ENCODE results near the gene FMNL2. TPM values are rescaled to one million over a fixed set of nuclear protein-coding genes. Genes with fewer than 3 reads are reported as not detected.

The FMNL2 gene
- total RNA-seq, 1 donor from 2014 or later: 166 TPM

DNA sequence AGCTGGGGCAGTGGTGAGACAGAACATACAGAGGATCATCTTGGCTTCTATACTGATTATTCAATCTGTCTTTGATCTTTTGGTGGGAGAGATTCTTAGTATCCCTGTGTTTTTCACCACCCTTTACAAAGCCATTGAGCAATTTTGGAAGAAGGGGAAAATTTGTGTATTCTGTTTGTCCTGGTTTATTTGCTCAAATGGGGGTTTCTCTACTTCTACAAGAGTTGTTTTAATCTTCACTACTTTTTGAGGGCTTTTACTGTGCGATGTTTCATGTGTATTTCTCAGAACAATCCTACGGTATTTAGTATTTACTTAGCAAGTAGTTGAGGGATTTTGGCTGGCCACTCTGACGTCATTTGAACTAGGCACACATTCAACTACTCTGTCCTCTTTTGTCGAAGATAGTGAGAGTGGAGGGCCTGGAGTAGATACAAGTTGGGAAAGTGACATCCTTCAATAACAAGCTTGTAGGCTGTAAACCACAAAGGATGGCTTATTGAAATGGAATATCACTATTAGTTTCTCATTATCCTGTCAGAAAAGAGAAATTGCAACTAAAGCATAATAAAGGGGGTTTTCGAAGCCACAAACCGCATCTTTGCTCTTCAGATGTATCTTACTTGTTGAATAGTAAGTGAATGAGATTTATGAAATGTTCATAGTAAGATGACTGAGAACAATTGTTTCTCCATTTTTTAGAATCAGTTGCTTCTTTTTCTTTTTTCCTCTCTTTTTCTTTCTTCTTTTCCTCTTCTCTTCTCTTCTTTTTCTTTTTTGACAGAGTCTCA, 24.8 kb downstream of the FMNL2 start:
- Mint-ChIP-seq H3K4me1 (ENCODE audit: low read depth, unreplicated experiment) (peaks cover 17% of the 10 kb centered on the region), H3K36me3 (ENCODE audit: unreplicated experiment) (no peaks in the 10 kb centered on the region), H3K9me3 (ENCODE audit: unreplicated experiment) (no peaks in the 10 kb centered on the region), H3K27ac (ENCODE audit: unreplicated experiment) (no peak overlapping the region), H3K4me3 (ENCODE audit: unreplicated experiment) (no peak overlapping the region), H3K27me3 (ENCODE audit: unreplicated experiment) (no peaks in the 10 kb centered on the region)
- TF ChIP-seq, protein P1, sequence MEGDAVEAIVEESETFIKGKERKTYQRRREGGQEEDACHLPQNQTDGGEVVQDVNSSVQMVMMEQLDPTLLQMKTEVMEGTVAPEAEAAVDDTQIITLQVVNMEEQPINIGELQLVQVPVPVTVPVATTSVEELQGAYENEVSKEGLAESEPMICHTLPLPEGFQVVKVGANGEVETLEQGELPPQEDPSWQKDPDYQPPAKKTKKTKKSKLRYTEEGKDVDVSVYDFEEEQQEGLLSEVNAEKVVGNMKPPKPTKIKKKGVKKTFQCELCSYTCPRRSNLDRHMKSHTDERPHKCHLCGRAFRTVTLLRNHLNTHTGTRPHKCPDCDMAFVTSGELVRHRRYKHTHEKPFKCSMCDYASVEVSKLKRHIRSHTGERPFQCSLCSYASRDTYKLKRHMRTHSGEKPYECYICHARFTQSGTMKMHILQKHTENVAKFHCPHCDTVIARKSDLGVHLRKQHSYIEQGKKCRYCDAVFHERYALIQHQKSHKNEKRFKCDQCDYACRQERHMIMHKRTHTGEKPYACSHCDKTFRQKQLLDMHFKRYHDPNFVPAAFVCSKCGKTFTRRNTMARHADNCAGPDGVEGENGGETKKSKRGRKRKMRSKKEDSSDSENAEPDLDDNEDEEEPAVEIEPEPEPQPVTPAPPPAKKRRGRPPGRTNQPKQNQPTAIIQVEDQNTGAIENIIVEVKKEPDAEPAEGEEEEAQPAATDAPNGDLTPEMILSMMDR (IDR thresholded peaks at IDR 0.05; ENCODE audit: partially characterized antibody, unreplicated experiment): no peak
- DNase-seq: no peak

DNA sequence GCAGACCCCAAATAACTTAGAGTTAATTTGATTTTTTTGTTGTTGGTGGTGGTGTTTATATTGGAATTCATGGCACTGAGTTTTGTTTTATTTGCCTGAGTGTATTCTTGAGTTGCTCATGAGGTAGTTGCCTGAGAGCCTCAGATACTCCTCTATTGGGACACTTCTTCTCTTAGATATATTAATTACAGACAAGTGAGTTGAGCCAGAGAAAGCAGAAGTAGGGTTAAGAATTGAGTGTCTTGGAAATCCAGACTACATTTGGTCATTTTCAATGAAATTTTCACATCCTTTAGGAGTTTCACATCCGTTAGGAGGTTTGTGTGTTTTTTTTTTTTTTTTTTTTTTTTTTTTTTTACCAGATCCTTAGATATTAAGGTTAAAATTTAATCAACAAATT, 29.0 kb downstream of the FMNL2 start:
- TF ChIP-seq, protein P1 (IDR thresholded peaks at IDR 0.05; ENCODE audit: partially characterized antibody, unreplicated experiment): no peak
- no peaks in the 10 kb centered on the region for H3K9me3 Mint-ChIP-seq (ENCODE audit: unreplicated experiment)
- no peaks in the 10 kb centered on the region for H3K27me3 Mint-ChIP-seq (ENCODE audit: unreplicated experiment)
- no peak for DNase-seq
- H3K27ac Mint-ChIP-seq (ENCODE audit: unreplicated experiment): no peak overlapping the region
- no peaks in the 10 kb centered on the region for H3K36me3 Mint-ChIP-seq (ENCODE audit: unreplicated experiment)
- H3K4me3 Mint-ChIP-seq (ENCODE audit: unreplicated experiment): no peak overlapping the region
- H3K4me1 Mint-ChIP-seq (ENCODE audit: low read depth, unreplicated experiment): peaks cover 10% of the 10 kb centered on the region

DNA sequence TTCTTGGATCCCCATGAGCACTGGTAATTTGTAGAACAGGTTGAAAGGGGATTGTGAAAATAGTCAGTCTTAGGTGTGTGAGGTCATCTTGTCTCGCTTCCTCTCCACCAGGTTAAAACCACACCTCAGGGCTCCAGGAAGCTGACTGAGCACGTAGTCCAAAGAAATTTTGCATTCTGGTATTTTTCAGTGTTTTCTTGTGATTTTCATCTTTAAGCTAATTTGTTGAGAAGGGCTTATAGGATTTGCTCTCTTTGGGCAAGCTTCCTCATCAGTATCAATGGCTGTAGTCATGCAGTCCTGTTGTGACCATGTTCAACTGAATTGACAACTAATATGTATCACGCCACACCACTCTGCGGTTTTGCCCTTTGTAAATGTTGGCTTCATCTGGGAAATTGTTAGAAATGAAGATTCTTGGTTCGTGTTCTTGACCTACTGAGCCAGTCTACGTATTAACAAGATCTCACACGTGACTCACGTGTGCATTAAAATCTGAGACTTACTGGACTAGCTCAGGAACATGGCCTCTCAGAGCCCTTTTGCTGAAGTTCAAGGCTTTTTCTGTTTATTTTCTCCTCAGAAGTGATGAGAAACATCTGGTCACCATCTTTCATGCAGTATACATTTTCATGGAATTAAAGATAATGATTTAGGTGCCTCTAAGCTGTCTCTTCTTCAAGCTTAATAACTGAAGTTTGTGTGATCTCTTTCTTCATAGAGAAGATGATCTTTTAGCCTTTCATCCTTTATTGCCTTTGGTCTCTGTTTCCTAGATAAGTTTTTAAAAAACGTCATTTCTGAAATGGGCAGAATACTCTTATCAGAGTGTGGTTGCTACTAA, 32.8 kb downstream of the FMNL2 start:
- no peak overlapping the region for H3K4me3 Mint-ChIP-seq (ENCODE audit: unreplicated experiment)
- no peak overlapping the region for H3K27ac Mint-ChIP-seq (ENCODE audit: unreplicated experiment)
- peaks cover 35% of the 10 kb centered on the region for H3K4me1 Mint-ChIP-seq (ENCODE audit: low read depth, unreplicated experiment)
- TF ChIP-seq, protein P1 (IDR thresholded peaks at IDR 0.05; ENCODE audit: partially characterized antibody, unreplicated experiment): no peak
- no peaks in the 10 kb centered on the region for H3K9me3 Mint-ChIP-seq (ENCODE audit: unreplicated experiment)
- DNase-seq: no peak
- H3K36me3 Mint-ChIP-seq (ENCODE audit: unreplicated experiment): no peaks in the 10 kb centered on the region
- peaks cover 3% of the 10 kb centered on the region for H3K27me3 Mint-ChIP-seq (ENCODE audit: unreplicated experiment)

DNA sequence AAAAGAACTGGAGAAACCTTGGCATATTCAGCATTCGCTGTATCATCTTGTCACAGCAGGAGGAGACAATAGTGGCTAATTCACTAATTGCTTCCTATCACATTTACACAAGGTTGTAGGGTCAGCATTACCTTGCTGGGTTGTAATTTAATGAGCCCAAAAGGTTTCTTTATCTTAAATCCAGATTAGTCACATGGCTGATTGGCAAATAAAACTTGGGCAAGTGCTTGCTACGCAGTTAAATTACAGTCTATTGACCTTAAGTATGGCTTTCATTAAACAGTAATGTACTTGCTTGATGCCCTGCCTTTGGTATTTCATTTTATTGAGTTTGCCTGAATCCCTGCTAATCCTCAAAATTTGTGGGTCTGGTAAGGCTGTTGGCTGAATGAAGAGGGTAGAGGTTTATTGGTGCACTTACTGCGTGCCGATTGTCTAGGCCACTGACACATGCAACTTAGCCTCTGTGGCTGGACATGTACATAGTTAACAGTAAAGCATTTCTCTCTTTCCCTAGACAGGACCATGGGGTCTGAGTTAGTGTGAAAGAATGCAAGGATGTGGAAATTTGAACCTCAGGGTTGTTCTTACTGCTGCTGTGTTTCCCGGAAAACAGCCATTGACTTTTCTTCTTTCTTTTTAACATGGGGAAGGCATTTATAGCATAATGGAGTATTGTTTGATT, 34.3 kb downstream of the FMNL2 start:
- H3K27ac Mint-ChIP-seq (ENCODE audit: unreplicated experiment): no peak overlapping the region

More for the DNA sequence above, 34.3 kb downstream of the FMNL2 start:
- H3K27me3 Mint-ChIP-seq (ENCODE audit: unreplicated experiment): peaks cover 4% of the 10 kb centered on the region
- H3K4me3 Mint-ChIP-seq (ENCODE audit: unreplicated experiment): no peak overlapping the region
- no peaks in the 10 kb centered on the region for H3K9me3 Mint-ChIP-seq (ENCODE audit: unreplicated experiment)
- DNase-seq: no peak
- peaks cover 47% of the 10 kb centered on the region for H3K4me1 Mint-ChIP-seq (ENCODE audit: low read depth, unreplicated experiment)
- TF ChIP-seq, protein P1 (IDR thresholded peaks at IDR 0.05; ENCODE audit: partially characterized antibody, unreplicated experiment): no peak
- no peaks in the 10 kb centered on the region for H3K36me3 Mint-ChIP-seq (ENCODE audit: unreplicated experiment)

Measured in glutamatergic neuron (in vitro differentiated cells).